Stimulated activated CD8-positive, alpha-beta memory T cell treated with anti-CD3 and anti-CD28 coated beads, Interleukin-12 subunit alpha, Interleukin-12 subunit beta, amount 100 ng/mL, for 24 hours (primary cell): ENCODE results near the gene KLK10.

Source experiments
- DNase-seq: peaks from one replicate; pipeline ENCODE4 v3.0.0-alpha.2; 2020; ENCODE audit errors: extremely low read depth

KLK10 gene

GRCh38 chr19:51019544-51019925, at the start of gene KLK10:
Gene KLK10, minus strand, starts transcription at chr19:51019709. Its CDS starts 579 bp downstream, at chr19:51019130.
- DNase-seq: no peak

- DNase-seq: no peak
These were observed 47.1 kb upstream of the KLK10 start for GRCh38 chr19:51066393-51067186.

- no peak for DNase-seq
These were observed 45.9 kb upstream of the KLK10 start for GRCh38 chr19:51065221-51065960.

- DNase-seq: no peak
These were observed 45.2 kb upstream of the KLK10 start, which contains the start of gene KLK13 for GRCh38 chr19:51064534-51065220. Gene KLK13, minus strand, starts transcription at chr19:51065092. Its CDS starts 25 bp downstream, at chr19:51065067.

GRCh38 chr19:51063664-51064063, 44.2 kb upstream of the KLK10 start:
- DNase-seq: no peak

GRCh38 chr19:51060973-51061372, 41.5 kb upstream of the KLK10 start:
- no peak for DNase-seq

- DNase-seq: no peak
These were observed 40.8 kb upstream of the KLK10 start for GRCh38 chr19:51060336-51060735.

GRCh38 chr19:51059715-51060114, 40.2 kb upstream of the KLK10 start:
- DNase-seq: no peak

GRCh38 chr19:51055866-51056265, 36.4 kb upstream of the KLK10 start:
- no peak for DNase-seq

GRCh38 chr19:51047031-51047335, 27.5 kb upstream of the KLK10 start:
- no peak for DNase-seq

GRCh38 chr19:51044327-51044726, 24.8 kb upstream of the KLK10 start:
- DNase-seq: no peak

GRCh38 chr19:51043497-51043896, 24.0 kb upstream of the KLK10 start:
- DNase-seq: no peak

- DNase-seq: no peak
These were observed 20.6 kb upstream of the KLK10 start for GRCh38 chr19:51040151-51040550.

GRCh38 chr19:51036519-51036918, 17.0 kb upstream of the KLK10 start:
- DNase-seq: no peak

- no peak for DNase-seq
These were observed 15.2 kb upstream of the KLK10 start, which contains the start of gene KLK12 for GRCh38 chr19:51034704-51035103. Gene KLK12, minus strand, starts transcription at chr19:51035002. Its CDS starts 381 bp downstream, at chr19:51034621.

- no peak for DNase-seq
These were observed 12.3 kb upstream of the KLK10 start for GRCh38 chr19:51031880-51032225.

GRCh38 chr19:51031220-51031879, 11.8 kb upstream of the KLK10 start:
- no peak for DNase-seq

- no peak for DNase-seq
These were observed 11.1 kb upstream of the KLK10 start for GRCh38 chr19:51030631-51031030.

- no peak for DNase-seq
These were observed 10.2 kb upstream of the KLK10 start for GRCh38 chr19:51029718-51030117.

GRCh38 chr19:51027873-51028272, 8.4 kb upstream of the KLK10 start:
- DNase-seq: no peak

GRCh38 chr19:51027126-51027806, 7.8 kb upstream of the KLK10 start:
- no peak for DNase-seq

GRCh38 chr19:51026554-51026831, 7.0 kb upstream of the KLK10 start, which contains the start of gene KLK11:
Gene KLK11, minus strand, starts transcription at chr19:51026616. Its CDS starts 985 bp downstream, at chr19:51025631.
- no peak for DNase-seq
